HG03103 (cell line): Measurements from ENCODE around the gene SERTAD3.
A peak's percentile ranks its signal among the peaks of the same experiment; 100 is the strongest.
"Not testable (repeated sequence)": the region's sequence is repeated elsewhere in the genome, so short reads cannot be mapped to it uniquely, and the experiment has no call there.

Experiments
- ATAC-seq: cut with Tn5 transposase; IDR thresholded peaks from one replicate; pipeline ENCODE4 v1.9.1; 2021; ENCODE audit warnings: low read depth; ENCODE audit not compliant: unreplicated experiment

Gene SERTAD3

GRCh38 chr19:40460185-40460584 lies 16.1 kb upstream of the SERTAD3 start:
- no peak for ATAC-seq

- no peak for ATAC-seq
Observed at GRCh38 chr19:40458597-40458974, 14.5 kb upstream of the SERTAD3 start.

- ATAC-seq = no peak
Observed at GRCh38 chr19:40457953-40458596, 13.9 kb upstream of the SERTAD3 start.

- no peak for ATAC-seq
Observed at GRCh38 chr19:40457048-40457447, 12.9 kb upstream of the SERTAD3 start.

- not testable (repeated sequence) for ATAC-seq
Observed at GRCh38 chr19:40453943-40454342, 9.8 kb upstream of the SERTAD3 start.

- no peak for ATAC-seq
Observed at GRCh38 chr19:40453151-40453735, 9.1 kb upstream of the SERTAD3 start.

GRCh38 chr19:40452016-40452415 lies 7.9 kb upstream of the SERTAD3 start:
- no peak for ATAC-seq

GRCh38 chr19:40450664-40451063 lies 6.5 kb upstream of the SERTAD3 start:
- no peak for ATAC-seq

GRCh38 chr19:40449506-40449905 lies 5.4 kb upstream of the SERTAD3 start:
- ATAC-seq = no peak

GRCh38 chr19:40446263-40446784 lies 2.2 kb upstream of the SERTAD3 start:
- no peak for ATAC-seq

GRCh38 chr19:40445780-40446262 lies 1.7 kb upstream of the SERTAD3 start:
- no peak for ATAC-seq

GRCh38 chr19:40444825-40445312 lies 734 bp upstream of the SERTAD3 start:
- no peak for ATAC-seq

- peak; percentile 57 for ATAC-seq
Observed at GRCh38 chr19:40443131-40443999, 770 bp downstream of the SERTAD3 start.

GRCh38 chr19:40442328-40443130 lies 1.6 kb downstream of the SERTAD3 start:
- no peak for ATAC-seq

- no peak for ATAC-seq
Observed at GRCh38 chr19:40441719-40442253, 2.3 kb downstream of the SERTAD3 start.

- no peak for ATAC-seq
Observed at GRCh38 chr19:40438284-40438683, 5.9 kb downstream of the SERTAD3 start.

GRCh38 chr19:40433391-40434216 lies 10.5 kb downstream of the SERTAD3 start:
- no peak for ATAC-seq

GRCh38 chr19:40432760-40433159 lies 11.4 kb downstream of the SERTAD3 start:
- not testable (repeated sequence) for ATAC-seq

- no peak for ATAC-seq
Observed at GRCh38 chr19:40431698-40432097, 12.4 kb downstream of the SERTAD3 start.
